Testis (tissue), 2 donors: Measurements from ENCODE around the gene TLCD4.

Source experiments
- POLR2A ChIP-seq: fragments of 450-650 bp; IDR thresholded peaks from one replicate; pipeline ENCODE4 v1.6.1; 2017; ENCODE audit warnings: antibody characterized with exemption, mild to moderate bottlenecking, moderate library complexity
- TF ChIP-seq, protein P1 (sequence below), 3 experiments: fragments of 450-650 bp in 2 of 3; fragments of 200-600 bp in 1 of 3; sonication (generic) in 1 of 3; IDR thresholded peaks; one replicate each; pipeline ENCODE4 v1.5.1; 2016 to 2019; ENCODE audit warnings: antibody characterized with exemption in 3 of 3, mild to moderate bottlenecking in 2 of 3, moderate library complexity in 1 of 3

DNA sequence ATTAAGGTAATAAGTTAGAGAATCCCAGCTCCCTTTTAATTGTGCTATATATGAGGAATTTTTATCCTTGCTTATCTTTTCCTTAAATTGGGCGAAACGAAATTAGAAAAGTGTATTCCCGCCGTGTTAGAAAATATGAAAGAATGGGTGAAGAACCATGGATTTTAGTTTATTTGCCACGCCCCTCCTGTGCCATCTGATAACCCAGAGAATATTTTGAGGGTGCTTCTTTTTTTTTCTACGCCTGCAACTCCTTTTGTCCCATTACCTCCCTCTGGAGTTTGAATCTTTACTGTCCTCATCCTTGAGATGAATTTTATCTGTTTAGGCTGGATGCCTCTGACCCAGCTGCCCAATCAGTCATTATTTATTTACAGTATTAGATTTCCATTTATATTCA, 1.6 kb downstream of the TLCD4 start:
- TF ChIP-seq, protein P1, sequence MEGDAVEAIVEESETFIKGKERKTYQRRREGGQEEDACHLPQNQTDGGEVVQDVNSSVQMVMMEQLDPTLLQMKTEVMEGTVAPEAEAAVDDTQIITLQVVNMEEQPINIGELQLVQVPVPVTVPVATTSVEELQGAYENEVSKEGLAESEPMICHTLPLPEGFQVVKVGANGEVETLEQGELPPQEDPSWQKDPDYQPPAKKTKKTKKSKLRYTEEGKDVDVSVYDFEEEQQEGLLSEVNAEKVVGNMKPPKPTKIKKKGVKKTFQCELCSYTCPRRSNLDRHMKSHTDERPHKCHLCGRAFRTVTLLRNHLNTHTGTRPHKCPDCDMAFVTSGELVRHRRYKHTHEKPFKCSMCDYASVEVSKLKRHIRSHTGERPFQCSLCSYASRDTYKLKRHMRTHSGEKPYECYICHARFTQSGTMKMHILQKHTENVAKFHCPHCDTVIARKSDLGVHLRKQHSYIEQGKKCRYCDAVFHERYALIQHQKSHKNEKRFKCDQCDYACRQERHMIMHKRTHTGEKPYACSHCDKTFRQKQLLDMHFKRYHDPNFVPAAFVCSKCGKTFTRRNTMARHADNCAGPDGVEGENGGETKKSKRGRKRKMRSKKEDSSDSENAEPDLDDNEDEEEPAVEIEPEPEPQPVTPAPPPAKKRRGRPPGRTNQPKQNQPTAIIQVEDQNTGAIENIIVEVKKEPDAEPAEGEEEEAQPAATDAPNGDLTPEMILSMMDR (IDR thresholded peaks at IDR 0.05): no peak
- no peak for TF ChIP-seq POLR2A
